Parathyroid adenoma (tissue), 2 donors: ENCODE measurements around the gene PLA2G2D.

Experiments used
- H2AFZ ChIP-seq: fragments of 300-600 bp; sonication (generic); one replicate; pipeline ENCODE4 v1.7.0; 2017; ENCODE audit warnings: antibody characterized with exemption, mild to moderate bottlenecking
- H3K27ac ChIP-seq: fragments of 300-600 bp; sonication (generic); one replicate; pipeline ENCODE4 v1.7.0; 2017
- H3K27me3 ChIP-seq: fragments of 300-600 bp; sonication (generic); one replicate; pipeline ENCODE4 v1.7.0; 2017; ENCODE audit warnings: low read length; ENCODE audit not compliant: control insufficient read depth, insufficient read depth
- H3K36me3 ChIP-seq: fragments of 300-600 bp; sonication (generic); one replicate; pipeline ENCODE4 v1.7.0; 2017; ENCODE audit warnings: low read length; ENCODE audit not compliant: control insufficient read depth, insufficient read depth
- H3K4me1 ChIP-seq: fragments of 300-600 bp; sonication (generic); one replicate; pipeline ENCODE4 v1.7.0; 2017; ENCODE audit warnings: control low read depth
- H3K4me2 ChIP-seq: fragments of 300-600 bp; sonication (generic); one replicate; pipeline ENCODE4 v1.7.0; 2017; ENCODE audit warnings: low read length
- H3K4me3 ChIP-seq: fragments of 300-600 bp; sonication (generic); one replicate; pipeline ENCODE4 v1.7.0; 2017; ENCODE audit warnings: low read depth, low read length
- H3K79me2 ChIP-seq: fragments of 300-600 bp; sonication (generic); one replicate; pipeline ENCODE4 v1.7.0; 2017; ENCODE audit warnings: control low read depth
- H3K9ac ChIP-seq: fragments of 300-600 bp; sonication (generic); one replicate; pipeline ENCODE4 v1.7.0; 2017; ENCODE audit warnings: mild to moderate bottlenecking
- H3K9me3 ChIP-seq: fragments of 300-600 bp; sonication (generic); one replicate; pipeline ENCODE4 v1.7.0; 2017; ENCODE audit warnings: low read length; ENCODE audit not compliant: control insufficient read depth
- CTCF ChIP-seq: fragments of 300-600 bp; sonication (generic); IDR thresholded peaks from one replicate; pipeline ENCODE4 v1.7.0; 2017; ENCODE audit warnings: antibody characterized with exemption, mild to moderate bottlenecking
- donor health status: primary hyperparathyroidism.

Gene PLA2G2D

GRCh38 chr1:20154301-20154831, 35.0 kb upstream of the PLA2G2D start:
- Histone ChIP-seq H3K4me3 (no peak overlapping the region), H3K27ac (no peak overlapping the region)
- no peak for TF ChIP-seq CTCF

GRCh38 chr1:20153000-20153418, 33.7 kb upstream of the PLA2G2D start:
- Histone ChIP-seq H3K4me1 (no peaks in the 10 kb centered on the region), H3K27me3 (no peaks in the 10 kb centered on the region), H3K9ac (no peak overlapping the region), H3K9me3 (no peaks in the 10 kb centered on the region), H3K79me2 (no peaks in the 10 kb centered on the region), H2AFZ (no peak overlapping the region), H3K36me3 (no peaks in the 10 kb centered on the region), H3K4me2 (no peak overlapping the region), H3K27ac (no peak overlapping the region), H3K4me3 (no peak overlapping the region)
- TF ChIP-seq CTCF = no peak

More at GRCh38 chr1:20154301-20154831, 35.0 kb upstream of the PLA2G2D start:
- Histone ChIP-seq H3K4me2 (no peak overlapping the region), H3K27me3 (no peaks in the 10 kb centered on the region), H3K9me3 (no peaks in the 10 kb centered on the region), H2AFZ (peak overlapping the region; percentile 22), H3K36me3 (no peaks in the 10 kb centered on the region), H3K4me1 (no peaks in the 10 kb centered on the region), H3K79me2 (no peaks in the 10 kb centered on the region), H3K9ac (no peak overlapping the region)

GRCh38 chr1:20152599-20152930, 33.2 kb upstream of the PLA2G2D start:
- no peak for TF ChIP-seq CTCF
- H3K4me2 ChIP-seq = no peak overlapping the region
- H3K27ac ChIP-seq = no peak overlapping the region
- H3K9me3 ChIP-seq = no peaks in the 10 kb centered on the region
- H3K36me3 ChIP-seq = no peaks in the 10 kb centered on the region
- H3K4me3 ChIP-seq = no peak overlapping the region
- H3K27me3 ChIP-seq = no peaks in the 10 kb centered on the region
- peak overlapping the region; percentile 60 for H2AFZ ChIP-seq
- H3K9ac ChIP-seq = no peak overlapping the region
- no peaks in the 10 kb centered on the region for H3K79me2 ChIP-seq
- H3K4me1 ChIP-seq = no peaks in the 10 kb centered on the region

- no peaks in the 10 kb centered on the region for H3K36me3 ChIP-seq
- no peak overlapping the region for H3K27ac ChIP-seq
- H3K9ac ChIP-seq = no peak overlapping the region
- H2AFZ ChIP-seq = peak overlapping the region; percentile 60
- TF ChIP-seq CTCF = peak; percentile 78
- H3K4me1 ChIP-seq = no peaks in the 10 kb centered on the region
- H3K27me3 ChIP-seq = no peaks in the 10 kb centered on the region
- H3K9me3 ChIP-seq = no peaks in the 10 kb centered on the region
- peak overlapping the region; percentile 48 for H3K4me3 ChIP-seq
- peak overlapping the region; percentile 57 for H3K4me2 ChIP-seq
- H3K79me2 ChIP-seq = no peaks in the 10 kb centered on the region
These were observed 32.7 kb upstream of the PLA2G2D start for GRCh38 chr1:20151906-20152598.

- H3K27ac ChIP-seq = no peak overlapping the region
- H3K4me3 ChIP-seq = no peak overlapping the region
- no peaks in the 10 kb centered on the region for H3K79me2 ChIP-seq
- no peaks in the 10 kb centered on the region for H3K9me3 ChIP-seq
- no peak overlapping the region for H3K4me2 ChIP-seq
- no peak overlapping the region for H2AFZ ChIP-seq
- H3K4me1 ChIP-seq = no peaks in the 10 kb centered on the region
- H3K27me3 ChIP-seq = no peaks in the 10 kb centered on the region
- no peaks in the 10 kb centered on the region for H3K36me3 ChIP-seq
- TF ChIP-seq CTCF = no peak
- H3K9ac ChIP-seq = no peak overlapping the region
These were observed 31.6 kb upstream of the PLA2G2D start for GRCh38 chr1:20150969-20151368.
